ENCODE data around the gene ATP8A1.
"Not testable (repeated sequence)": the region's sequence is repeated elsewhere in the genome, so short reads cannot be mapped to it uniquely, and the experiment has no call there.

Gene ATP8A1

DNA sequence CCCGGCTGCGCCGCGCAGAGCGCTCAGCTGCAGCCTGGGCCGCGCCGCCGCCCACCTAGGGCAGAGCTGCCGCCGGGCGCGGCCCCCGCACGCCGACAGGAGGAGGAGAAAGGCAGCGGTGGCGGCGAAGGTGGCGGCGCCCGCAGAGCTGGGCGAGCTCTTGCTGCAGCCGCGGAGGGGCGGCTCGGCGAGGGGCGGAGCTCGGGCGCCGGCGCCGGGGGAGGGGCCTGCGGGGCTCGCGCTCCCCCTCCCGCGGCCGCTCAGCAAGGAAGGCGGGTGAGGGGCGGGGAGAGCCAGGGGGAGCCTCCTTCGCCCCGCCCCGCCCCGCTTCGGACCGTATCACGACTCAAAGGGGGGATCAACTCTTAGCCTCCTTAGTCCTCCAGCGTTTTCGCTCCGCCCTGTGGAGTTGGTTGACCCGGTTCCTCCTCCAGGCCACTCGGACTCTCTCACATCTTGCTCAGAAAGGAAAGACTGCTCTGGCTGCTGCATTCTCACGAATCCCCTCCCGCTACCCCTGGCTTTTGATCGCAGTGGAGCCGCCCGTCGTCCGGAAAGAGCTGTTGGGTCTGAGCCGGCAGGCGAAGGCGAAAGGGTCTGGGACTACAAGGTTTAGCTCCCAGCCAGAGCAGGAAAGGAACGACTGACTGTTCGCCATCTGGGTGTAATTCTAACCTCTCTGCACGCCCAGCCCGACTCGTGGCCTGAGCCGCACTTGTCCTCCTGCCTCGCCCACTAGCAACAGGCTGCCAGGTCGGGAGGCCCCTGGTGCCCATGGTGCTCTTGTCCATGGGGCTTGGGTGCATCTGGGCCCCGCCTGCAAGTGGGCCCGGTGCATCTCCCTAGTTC is at the start of gene ATP8A1:
Gene ATP8A1, minus strand, starts transcription at position 162 of the 849 bp plus-strand sequence. CDS start 232 bp downstream, outside the sequence.
- peak; percentile 97 for DNase-seq

DNA sequence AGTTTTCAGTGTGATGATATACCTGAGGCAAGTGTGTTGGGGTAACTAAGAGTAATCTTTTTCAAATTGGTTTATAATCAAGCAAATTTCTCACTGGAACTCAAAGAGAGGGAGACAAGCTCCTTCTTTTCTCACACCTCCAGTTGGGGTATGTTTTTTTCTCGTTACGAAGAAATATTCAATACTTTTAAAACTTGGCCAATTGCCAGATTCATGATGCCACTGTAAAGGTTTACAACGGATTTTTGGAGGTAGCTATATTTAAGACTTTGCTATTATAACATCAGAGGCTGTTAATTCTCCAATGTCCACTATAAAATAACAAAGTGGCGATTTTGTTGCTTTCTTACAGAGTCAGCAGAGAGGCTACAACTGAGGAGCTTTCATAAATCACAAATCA is 49.2 kb upstream of the ATP8A1 start:
- DNase-seq, result no peak

DNA sequence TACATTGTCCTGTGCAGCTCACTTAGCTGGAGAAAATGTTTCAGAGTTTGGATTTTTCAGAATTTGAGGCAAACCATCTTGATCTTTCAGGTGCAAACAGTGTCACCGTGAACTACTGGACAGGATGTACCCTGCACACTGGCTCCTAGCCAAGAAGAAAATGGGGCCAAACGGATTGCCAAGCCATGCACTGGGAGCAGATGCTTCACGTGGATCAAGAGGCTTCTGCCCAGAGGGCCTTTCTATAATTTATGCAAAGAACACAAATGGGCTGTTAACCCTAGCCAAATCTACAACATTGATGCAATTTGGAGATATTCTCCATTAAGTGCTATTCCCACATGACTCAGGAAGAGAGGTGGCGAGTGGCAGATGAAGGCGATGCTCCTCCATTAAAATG is 46.9 kb upstream of the ATP8A1 start:
- no peak for DNase-seq

DNA sequence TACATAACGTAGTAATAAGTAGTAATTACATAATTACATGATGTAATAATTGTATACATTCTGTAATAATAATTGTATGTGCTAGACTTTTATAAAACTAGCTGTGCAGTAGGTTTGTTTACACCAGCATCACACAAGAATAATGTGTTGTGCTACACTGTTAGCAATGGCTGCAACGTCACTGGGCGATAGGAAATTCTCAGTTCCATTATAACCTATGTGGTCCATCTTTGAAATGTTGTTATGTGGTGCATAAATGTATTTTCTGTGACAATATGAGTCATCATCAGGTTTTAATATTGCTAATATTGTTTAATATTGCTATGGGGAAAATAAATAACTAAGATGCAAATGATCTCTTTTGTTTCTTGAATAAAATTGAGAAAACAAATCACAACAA is 46.0 kb upstream of the ATP8A1 start:
- no peak for DNase-seq

DNA sequence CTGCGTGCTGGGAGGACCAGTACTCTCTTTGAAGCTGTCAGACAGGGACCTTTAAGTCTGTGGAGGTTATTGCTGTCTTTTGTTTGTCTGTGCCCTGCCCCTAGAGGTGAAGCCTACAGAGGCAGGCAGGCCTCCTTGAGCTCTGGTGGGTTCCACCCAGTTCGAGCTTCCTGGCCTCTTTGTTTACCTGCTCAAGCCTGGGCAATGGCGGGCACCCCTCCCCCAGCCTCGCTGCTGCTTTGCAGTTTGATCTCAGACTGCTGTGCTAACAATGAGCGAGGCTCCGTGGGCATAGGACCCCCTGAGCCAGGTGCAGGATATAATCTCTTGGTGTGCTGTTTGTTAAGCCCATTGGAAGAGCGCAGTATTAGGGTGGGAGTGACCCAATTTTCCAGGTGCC is 44.9 kb upstream of the ATP8A1 start:
- DNase-seq, result not testable (repeated sequence)

DNA sequence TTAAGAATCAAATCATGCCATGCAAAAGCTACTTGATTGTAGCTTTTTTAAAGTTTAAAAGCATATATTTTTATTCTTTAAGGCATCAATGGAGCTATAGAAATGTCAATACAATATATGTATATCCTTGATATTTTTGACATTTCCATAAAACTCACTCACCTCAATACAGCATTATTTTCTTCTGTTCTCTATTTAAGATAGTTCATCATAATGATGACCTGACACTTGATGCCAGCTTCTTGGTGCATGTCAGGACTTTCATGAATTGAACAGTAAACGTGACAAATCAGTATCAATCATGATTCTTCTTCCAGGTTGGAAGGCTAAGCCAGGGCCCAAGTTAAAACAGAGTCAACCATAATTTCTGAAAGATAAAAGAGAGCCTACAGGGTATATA is 33.6 kb upstream of the ATP8A1 start:
- no peak for DNase-seq

DNA sequence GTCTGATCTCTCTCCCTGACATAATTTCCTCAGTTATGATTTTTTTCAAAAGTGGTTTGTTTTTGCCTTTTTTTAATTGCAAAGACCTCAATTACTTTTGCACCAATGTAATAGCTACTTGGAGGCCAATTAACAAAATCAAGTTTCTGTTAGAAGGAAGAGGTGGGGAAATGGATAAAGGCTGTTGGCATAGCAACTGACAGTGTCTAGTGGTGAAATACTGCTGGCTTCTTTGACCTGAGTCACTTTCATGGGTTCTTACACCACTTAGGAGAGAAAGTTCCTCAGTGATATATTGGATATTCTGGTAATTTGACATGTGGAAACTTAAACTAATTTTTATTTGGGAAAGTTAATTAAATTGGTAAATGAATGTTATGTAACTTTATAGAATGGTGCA is 26.5 kb upstream of the ATP8A1 start:
- no peak for DNase-seq

DNA sequence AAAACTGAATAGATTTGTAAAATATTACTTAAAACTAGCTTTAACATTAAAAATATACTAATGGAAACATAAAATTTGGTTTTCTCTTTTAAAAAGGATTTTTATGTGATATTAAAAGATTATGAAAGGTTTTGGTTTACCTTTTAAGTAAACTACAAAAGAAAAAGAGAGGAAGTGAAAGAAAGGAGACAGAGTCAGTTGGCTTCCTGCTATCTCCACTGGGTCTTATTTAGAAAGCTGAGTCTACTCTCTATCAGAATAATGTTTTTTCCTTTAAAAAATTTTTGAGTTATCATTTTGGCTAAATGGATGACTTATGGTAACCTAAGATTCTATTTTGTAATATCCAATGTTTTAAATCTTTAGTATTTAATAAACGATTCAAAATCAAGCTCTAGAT is 21.6 kb upstream of the ATP8A1 start:
- no peak for DNase-seq

DNA sequence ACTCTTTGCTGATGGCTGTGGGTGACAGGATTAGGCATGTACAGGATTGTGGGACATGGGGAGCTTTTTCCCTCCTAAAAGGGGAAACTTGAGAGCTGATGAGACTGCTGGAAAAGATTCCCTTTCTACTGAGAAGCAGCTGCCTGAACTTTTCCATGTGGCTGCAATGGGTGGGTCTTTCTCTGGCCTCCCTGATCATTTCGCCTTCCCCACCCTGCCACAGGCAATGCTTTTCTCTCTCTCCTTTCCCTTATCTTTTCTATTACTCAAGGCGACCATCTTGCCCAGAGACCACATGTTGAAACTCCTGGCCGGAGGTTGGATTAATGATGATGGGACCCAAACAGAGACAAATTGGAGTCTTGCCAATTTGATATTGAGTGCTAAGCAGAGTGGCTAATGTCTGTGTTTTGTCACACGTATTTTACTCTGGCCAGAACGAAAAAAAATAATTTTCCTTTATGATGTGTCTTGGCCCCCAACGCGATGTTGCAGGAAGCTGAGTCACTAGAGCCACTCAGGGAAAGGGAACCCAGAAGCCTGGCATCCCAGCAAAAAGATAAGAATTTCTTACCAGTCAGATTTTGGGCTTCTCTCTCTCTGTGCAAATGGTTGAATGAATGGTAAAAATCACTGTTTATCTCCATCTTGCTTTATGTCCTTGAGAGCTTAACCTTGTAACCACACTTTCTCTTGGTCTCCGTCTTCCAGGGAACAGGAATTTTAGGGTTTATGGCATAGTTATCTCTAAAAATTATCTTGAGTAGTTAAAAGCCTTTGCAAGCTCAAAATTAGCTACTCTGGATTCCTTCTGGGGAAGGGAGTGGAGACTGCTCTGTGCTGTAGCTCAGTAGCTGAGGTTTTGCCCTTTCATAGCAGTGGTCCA is 19.4 kb upstream of the ATP8A1 start:
- no peak for DNase-seq

DNA sequence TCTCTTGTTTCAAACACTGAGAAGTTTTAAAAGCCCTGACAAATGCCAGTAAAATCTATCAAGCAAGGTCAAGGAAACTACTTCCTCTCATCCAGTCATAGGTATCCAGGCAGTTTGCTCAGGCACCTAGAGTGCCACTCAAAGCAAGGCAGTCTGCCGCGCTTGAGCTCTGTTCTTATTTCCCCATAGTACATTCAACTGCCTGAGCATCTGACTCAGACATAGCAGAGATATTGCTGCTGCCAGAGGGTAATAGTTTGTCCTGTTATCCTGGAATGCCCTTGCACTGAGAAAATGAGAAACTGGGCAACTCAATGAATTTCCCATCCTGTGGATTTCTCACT is 16.1 kb upstream of the ATP8A1 start:
- peak; percentile 67 for DNase-seq

DNA sequence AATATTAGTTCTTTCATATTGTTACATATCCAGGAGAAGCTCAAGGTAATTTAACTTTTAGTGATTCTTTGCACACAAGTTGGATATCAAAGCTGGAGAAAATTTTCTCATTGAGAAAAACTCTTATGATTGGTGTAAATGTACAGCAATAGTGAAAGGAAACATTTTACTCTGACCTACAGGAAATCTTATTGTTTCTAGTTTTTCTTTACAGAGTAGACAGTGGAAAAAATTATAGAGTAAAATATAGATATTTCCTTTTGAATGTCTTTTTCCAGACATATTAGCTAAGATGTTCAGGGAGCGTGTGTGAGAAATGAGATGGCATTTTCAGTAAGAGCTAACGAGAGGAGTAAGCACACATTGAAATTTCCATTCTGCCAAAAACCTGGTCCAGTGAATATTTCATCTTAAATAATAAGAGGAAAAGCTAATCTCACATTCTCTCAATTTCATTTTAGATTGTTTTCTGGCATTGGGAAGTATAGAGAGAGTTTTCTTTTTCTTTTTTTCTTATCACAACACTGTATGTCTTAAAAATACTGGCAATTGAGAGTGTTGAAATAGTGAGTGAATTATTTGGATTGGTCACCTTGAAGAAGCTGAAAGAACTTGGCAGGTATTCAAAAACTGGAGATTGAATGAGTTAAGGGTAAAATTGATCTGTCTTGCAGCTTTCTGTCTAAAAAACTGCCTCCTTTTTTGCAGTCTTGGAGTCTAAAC is 15.6 kb upstream of the ATP8A1 start:
- no peak for DNase-seq

DNA sequence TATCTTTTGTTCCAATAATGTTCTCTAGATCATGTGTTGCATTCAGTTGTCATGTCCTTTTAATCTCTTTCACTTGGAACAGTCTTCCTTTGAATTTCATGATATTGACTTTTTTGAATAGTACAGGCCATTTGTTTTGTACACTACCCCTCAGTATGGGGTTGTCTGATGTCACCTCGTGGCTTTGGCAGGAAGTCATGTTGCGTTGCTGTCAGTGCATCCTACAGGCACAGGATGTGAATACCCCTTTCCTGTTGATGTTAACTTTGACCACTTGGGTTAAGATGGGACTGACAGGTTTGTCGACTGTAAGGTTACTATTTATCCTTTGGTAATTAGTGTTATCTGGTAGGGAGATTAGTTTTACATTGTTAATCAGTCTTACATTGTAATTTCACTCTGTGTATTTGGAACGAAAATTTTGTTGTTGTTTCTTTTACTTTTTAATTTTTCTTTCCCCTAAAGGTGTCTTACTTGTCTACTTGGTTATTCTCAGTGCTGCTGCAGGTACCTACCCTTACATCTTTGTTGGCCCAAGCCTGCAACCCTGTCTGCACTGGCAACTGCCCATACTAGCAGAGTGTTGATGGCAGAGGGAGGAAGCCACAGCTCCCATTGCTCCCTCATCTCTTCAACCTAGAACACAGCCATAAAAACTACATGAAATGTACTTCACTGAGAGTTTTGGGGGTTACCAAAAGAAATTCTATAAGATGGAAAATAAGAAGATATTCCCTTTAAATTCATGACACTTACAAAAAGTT is 14.7 kb upstream of the ATP8A1 start:
- no peak for DNase-seq

DNA sequence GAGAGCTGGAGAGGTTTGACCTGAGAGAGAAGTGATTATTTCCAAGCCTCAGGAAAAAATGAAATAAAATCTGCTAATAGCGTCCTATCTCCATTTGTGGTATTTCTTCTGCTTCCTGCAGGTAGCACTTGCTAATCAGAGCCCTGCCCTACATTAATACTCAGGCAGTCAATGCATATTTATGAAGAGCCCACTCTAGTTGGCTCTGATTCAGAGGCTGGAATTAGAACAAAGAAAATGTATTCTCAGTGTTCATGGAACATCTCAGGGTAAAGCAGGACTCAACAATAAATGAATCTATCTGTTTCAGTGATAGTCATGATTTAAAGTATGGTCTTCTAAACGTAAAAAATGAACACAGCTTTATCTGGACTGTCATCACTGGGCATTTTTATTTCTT is 1.4 kb upstream of the ATP8A1 start:
- no peak for DNase-seq

DNA sequence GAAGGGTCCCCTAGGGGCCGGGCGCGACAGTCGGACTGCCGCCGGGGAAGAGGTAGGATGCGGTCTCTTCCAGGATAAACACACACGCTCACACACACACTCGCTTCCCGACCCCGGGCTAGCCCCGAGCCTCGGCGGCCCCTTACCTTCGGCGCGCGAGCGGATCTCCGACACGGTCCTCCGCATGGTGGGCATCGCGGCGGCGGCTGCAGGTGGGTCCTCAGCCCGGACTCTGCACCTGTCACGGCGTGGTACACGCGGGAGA is 294 bp downstream of the ATP8A1 start:
- DNase-seq, result no peak

DNA sequence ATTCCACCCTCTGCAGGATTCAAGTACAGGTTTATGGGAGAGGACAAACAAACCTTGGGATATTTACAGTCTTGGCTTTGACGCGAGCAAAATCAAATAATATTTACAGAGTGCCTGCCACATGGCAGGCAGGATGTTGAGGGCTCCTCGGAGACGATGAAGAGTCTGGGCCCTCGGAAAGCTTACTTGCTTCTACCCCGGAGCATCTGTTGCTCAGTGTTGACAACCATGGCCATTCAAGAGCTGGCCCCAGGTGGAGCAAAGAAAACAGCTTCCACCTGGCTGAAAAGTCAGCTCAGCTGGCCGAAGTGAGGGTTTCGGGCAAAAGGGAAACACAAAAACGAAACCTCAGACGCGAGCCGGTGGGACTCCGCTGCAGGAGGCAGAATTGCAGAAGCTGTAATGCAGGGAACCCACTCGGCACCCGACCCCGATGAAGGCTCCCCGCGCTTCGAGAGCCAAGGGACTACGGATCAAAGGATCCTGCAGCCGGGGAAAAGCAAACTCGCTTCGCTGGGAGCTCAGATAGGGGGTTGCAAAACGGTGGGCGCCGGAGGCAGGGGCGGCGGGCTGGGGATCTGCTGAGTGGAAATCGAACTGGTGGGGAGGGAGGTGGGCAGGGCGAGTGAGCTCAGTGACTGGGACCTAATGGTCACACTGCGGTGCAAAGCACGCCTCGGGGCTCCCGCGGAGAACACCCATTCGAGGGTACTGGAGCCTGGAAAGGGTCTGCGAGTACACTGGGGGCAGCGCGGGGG is 805 bp downstream of the ATP8A1 start:
- peak; percentile 73 for DNase-seq

DNA sequence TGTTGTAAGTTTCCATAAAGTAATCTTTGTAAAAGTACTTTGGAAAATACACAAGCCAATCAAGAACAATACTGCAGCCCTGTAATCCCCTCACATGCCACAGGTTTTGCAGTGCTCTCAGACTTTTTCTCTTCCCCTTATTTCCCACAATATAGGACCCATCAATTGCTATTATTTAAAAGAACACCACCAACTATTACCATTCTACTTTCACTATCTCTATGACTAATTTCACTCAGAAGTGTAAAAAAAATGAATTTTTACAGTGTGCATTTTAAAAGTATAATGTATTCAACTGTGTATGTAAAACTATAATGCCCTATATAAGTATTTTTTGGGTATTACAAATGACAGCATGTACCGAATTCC is 1.7 kb downstream of the ATP8A1 start:
- no peak for DNase-seq

DNA sequence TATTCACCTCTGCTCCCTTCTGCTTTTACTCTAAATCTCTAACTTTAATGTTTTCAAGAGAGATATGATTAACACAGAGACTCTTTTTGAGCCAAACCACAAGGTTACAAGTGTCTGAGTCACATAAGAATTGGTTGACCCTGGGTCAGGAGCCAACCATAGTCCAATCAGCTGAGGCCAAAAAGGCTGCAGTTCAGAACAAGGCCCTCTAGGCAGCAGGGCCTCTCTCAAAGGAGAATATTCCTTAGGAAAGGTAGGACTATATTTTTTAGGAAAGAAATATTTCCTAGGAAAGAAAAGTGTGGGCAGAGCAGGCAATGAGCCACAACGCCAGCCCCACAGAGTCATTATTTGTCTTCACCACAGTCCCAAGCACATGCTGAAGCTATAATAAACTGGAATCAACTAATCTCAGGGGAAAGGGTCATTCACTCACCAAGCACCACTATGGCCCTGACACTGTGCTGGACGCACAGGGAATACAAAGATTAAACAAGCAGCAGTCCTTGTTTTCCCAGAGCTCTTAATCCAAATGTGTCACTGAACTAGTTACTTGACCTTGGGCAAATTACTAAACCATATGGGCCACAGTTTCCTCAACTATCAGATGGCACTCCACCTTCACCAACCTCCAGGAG is 2.2 kb downstream of the ATP8A1 start:
- peak; percentile 55 for DNase-seq

DNA sequence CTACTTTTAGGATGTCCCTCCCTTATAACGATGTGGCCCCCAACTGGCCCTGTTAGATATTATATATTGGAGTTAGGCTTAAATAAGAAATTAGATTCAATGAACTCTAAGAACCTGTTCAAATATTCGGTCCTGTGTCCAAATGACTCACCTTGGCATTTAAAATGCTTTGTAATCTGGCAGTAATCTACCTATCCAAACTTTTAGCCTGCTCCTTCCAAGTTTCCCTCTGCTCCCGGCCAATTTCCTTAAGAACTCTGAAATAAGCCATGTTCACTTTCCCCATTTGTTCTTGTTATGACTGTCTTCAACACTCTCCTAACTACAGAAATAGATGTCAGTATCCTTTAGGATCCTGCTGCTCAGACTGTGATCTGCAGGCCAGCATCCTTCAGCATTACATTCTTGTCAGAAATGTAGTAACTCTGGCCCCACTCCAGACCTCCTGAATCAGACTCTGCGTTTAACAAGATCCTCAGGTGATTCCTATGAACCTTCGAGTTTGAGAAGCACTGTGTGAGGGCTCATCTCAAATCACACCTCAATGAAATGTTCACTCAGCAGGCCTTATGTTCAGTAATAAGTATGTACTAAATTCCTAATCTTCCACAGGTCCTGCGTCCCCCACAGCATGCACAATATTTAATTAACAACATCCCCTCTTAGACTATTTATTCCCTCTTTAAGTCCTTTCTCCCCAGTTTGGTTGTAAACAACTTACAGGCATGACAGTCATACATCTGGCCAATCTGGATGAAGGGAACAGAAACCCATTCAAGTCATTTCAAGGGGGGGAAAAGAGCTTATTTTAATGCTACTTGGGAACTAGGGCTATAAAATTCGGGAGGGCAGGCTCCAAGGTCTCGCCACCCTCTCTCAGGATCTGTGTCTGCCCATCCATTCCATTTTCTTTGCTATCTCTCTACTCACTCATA is 3.0 kb downstream of the ATP8A1 start:
- DNase-seq, result no peak

DNA sequence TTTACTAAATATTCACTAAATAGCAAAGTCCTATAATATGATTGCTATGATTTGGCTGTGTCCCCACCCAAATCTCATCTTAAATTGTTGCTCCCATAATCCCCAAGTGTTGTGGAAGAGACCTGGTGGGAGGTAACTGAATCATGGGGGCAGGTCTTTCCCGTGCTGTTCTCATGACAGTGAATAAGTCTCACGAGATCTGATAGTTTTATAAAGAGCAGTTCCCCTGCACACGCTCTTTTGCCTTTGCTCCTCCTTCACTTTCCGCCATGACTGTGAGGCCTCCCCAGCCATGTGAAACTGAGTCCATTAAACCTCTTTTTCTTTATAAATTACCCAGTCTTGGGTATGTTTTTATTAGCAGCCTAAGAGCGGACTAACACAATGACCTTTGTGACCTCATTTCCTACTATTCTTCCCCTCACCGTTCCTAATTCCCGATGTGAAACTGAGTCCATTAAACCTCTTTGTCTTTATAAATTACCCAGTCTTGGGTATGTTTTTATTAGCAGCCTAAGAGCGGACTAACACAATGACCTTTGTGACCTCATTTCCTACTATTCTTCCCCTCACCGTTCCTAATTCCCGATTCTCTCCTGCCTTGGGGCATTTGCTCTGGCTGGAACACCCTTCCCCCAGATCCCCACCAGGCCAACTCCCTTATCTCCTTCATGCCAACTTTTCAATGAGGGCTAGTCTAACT is 4.2 kb downstream of the ATP8A1 start:
- not testable (repeated sequence) for DNase-seq

DNA sequence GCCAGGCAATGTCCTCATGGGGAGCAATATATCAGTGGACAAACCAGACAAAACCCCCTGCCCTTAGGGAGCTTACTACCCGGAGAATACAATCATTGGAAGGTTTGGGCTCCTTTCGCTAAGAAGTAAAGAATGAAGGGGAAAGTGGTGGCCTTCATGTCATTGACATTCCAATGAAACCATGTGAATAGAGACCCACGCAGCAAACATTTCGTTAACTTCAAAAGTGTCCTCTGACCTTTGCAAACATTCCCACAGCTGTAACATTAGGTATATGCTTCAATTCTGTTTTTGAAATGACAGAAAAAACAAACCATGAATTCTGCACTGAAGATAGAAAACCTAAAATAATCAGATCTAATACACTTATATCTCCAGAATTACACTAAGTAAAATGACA is 7.0 kb downstream of the ATP8A1 start:
- no peak for DNase-seq

All from islet precursor cell (in vitro differentiated cells).